WTC11 (cell line): ENCODE data around the gene CCNA2. TPM values are rescaled to one million over a fixed set of nuclear protein-coding genes. Genes with fewer than 3 reads are reported as not detected.
A peak's percentile ranks its signal among the peaks of the same experiment; 100 is the strongest.

Experiments used
- ATAC-seq: fragments of 200-7000 bp; cut with Tn5 transposase; 2 replicates; pipeline ENCODE4 v1.10.0; 2021; ENCODE audit warnings: mild to moderate bottlenecking, moderate library complexity
- CTCF ChIA-PET: fragments of 300-600 bp; sonication (Branson Sonifier 250); formaldehyde crosslinking; loops from one replicate; lab custom pipeline; 2021; ENCODE audit warnings: antibody characterized with exemption; lab: Charles Lee
- POLR2A ChIA-PET: fragments of 350-600 bp; sonication (Branson Sonifier 250); formaldehyde crosslinking; loops from one replicate; lab custom pipeline; 2021; ENCODE audit warnings: antibody characterized with exemption; lab: Charles Lee
- DNase-seq: peaks from one replicate; pipeline ENCODE4 v3.0.0; 2021; ENCODE audit warnings: low spot score
- H3K27ac Mint-ChIP-seq: 2 replicates; pipeline ENCODE4 v1.8.0; 2021; ENCODE audit warnings: mixed read lengths
- H3K27me3 Mint-ChIP-seq: 2 replicates; pipeline ENCODE4 v1.8.0; 2021; ENCODE audit warnings: low read depth, mild to moderate bottlenecking, moderate library complexity, mixed read lengths
- H3K36me3 Mint-ChIP-seq: 2 replicates; pipeline ENCODE4 v1.8.0; 2021; ENCODE audit warnings: mixed read lengths
- H3K4me1 Mint-ChIP-seq: 2 replicates; pipeline ENCODE4 v1.8.0; 2022; ENCODE audit warnings: mixed read lengths
- H3K4me3 Mint-ChIP-seq: 2 replicates; pipeline ENCODE4 v1.8.0; 2021; ENCODE audit warnings: mild to moderate bottlenecking, moderate library complexity, mixed read lengths
- H3K9me3 Mint-ChIP-seq: 2 replicates; pipeline ENCODE4 v1.8.0; 2021; ENCODE audit warnings: mixed read lengths
- ARID4B ChIP-seq: sonication (generic); formaldehyde crosslinking; IDR thresholded peaks from 2 replicates; pipeline ENCODE4 v1.8.0; 2023; ENCODE audit warnings: missing genetic modification reagents, mild to moderate bottlenecking, borderline replicate concordance
- ATF1 ChIP-seq: sonication (generic); formaldehyde crosslinking; IDR thresholded peaks from 2 replicates; pipeline ENCODE4 v1.8.1; 2023; ENCODE audit warnings: mild to moderate bottlenecking, moderate library complexity, missing genetic modification reagents
- ATF2 ChIP-seq: sonication (generic); formaldehyde crosslinking; IDR thresholded peaks from 2 replicates; pipeline ENCODE4 v1.8.1; 2022; ENCODE audit warnings: low read depth, missing genetic modification reagents, borderline replicate concordance
- ATF3 ChIP-seq: sonication (generic); formaldehyde crosslinking; conservative IDR thresholded peaks from 2 replicates; pipeline ENCODE4 v1.8.1; 2022; ENCODE audit warnings: mild to moderate bottlenecking, missing genetic modification reagents
- FOXP1 ChIP-seq: sonication (generic); formaldehyde crosslinking; IDR thresholded peaks from 2 replicates; pipeline ENCODE4 v1.8.0; 2022; ENCODE audit warnings: missing genetic modification reagents, mild to moderate bottlenecking, moderate library complexity, borderline replicate concordance
- GRHL2 ChIP-seq: fragments of 250-450 bp; sonication (Bioruptor Pico); IDR thresholded peaks from 2 replicates; pipeline ENCODE4 v1.8.0; 2022; ENCODE audit warnings: mild to moderate bottlenecking, moderate library complexity; ENCODE audit not compliant: insufficient replicate concordance, severe bottlenecking
- HMGXB4 ChIP-seq: sonication (generic); formaldehyde crosslinking; IDR thresholded peaks from 2 replicates; pipeline ENCODE4 v1.8.1; 2023; ENCODE audit warnings: mild to moderate bottlenecking, moderate library complexity, missing genetic modification reagents
- IRF2 ChIP-seq: sonication (generic); formaldehyde crosslinking; IDR thresholded peaks from 2 replicates; pipeline ENCODE4 v1.8.0; 2022; ENCODE audit warnings: low read depth, missing genetic modification reagents, borderline replicate concordance
- KAT7 ChIP-seq: sonication (generic); formaldehyde crosslinking; IDR thresholded peaks from 2 replicates; pipeline ENCODE4 v1.8.1; 2023; ENCODE audit warnings: missing genetic modification reagents, mild to moderate bottlenecking, borderline replicate concordance
- MAX ChIP-seq: sonication (generic); formaldehyde crosslinking; IDR thresholded peaks from 2 replicates; pipeline ENCODE4 v1.8.0; 2022; ENCODE audit warnings: mild to moderate bottlenecking, missing genetic modification reagents
- MYBL2 ChIP-seq: sonication (generic); formaldehyde crosslinking; IDR thresholded peaks from 2 replicates; pipeline ENCODE4 v1.8.1; 2023; ENCODE audit warnings: mild to moderate bottlenecking, moderate library complexity, missing genetic modification reagents
- NR1H2 ChIP-seq: sonication (generic); formaldehyde crosslinking; IDR thresholded peaks from 2 replicates; pipeline ENCODE4 v1.9.0; 2021; ENCODE audit warnings: mild to moderate bottlenecking, moderate library complexity, missing genetic modification reagents
- PRRX2 ChIP-seq: fragments of 250-450 bp; sonication (Bioruptor Pico); IDR thresholded peaks from 2 replicates; pipeline ENCODE4 v1.8.0; 2021; ENCODE audit warnings: mild to moderate bottlenecking
- SOX15 ChIP-seq: fragments of 250-450 bp; sonication (Bioruptor Pico); IDR thresholded peaks from 2 replicates; pipeline ENCODE4 v1.9.0; 2021; ENCODE audit warnings: mild to moderate bottlenecking
- ZNF425 ChIP-seq: fragments of 250-450 bp; sonication (Bioruptor Pico); conservative IDR thresholded peaks from 2 replicates; pipeline ENCODE4 v1.9.0; 2021; ENCODE audit warnings: mild to moderate bottlenecking
- total RNA-seq: library from RNA; stranded (reverse); gene quantifications from 3 replicates; pipeline ENCODE4 v1.2.3, GENCODE V29; 2021

Gene CCNA2
- total RNA-seq, 1 experiment from 2014 or later, result 95.1 TPM

GRCh38 chr4:121818215-121818614 is 5.5 kb downstream of the CCNA2 start:
- Mint-ChIP-seq H3K36me3 (peaks cover 69% of the 10 kb centered on the region), H3K4me1 (peaks cover 9% of the 10 kb centered on the region), H3K27ac (peak overlapping the region; percentile 28), H3K27me3 (no peaks in the 10 kb centered on the region), H3K9me3 (no peaks in the 10 kb centered on the region), H3K4me3 (no peak overlapping the region)
- POLR2A ChIA-PET, result no interaction called here
- TF ChIP-seq ATF2 (CRISPR knock-in tag) (no peak), ARID4B (CRISPR knock-in tag) (no peak), GRHL2 (CRISPR knock-in tag) (no peak), NR1H2 (CRISPR knock-in tag) (no peak), ATF1 (CRISPR knock-in tag) (no peak), ZNF425 (CRISPR knock-in tag) (no peak), KAT7 (no peak), FOXP1 (CRISPR knock-in tag) (no peak), IRF2 (CRISPR knock-in tag) (no peak), MAX (no peak)
- ATAC-seq, result no peak
- CTCF ChIA-PET, result interaction anchor here (0.6 kb wide), 1 partner anchor 146 kb away, joined by 3 read pairs; no protein-coding TSS in a partner anchor
- DNase-seq, result no peak

- no peak for ATAC-seq
Observed at GRCh38 chr4:121817701-121818100, 6.0 kb downstream of the CCNA2 start.

More at GRCh38 chr4:121817701-121818100, 6.0 kb downstream of the CCNA2 start:
- no peak overlapping the region for H3K27ac Mint-ChIP-seq
- peaks cover 8% of the 10 kb centered on the region for H3K4me1 Mint-ChIP-seq
- H3K4me3 Mint-ChIP-seq, result no peak overlapping the region
- no peak for DNase-seq
- POLR2A ChIA-PET, result no interaction called here
- TF ChIP-seq ATF3 (CRISPR knock-in tag) (no peak), HMGXB4 (no peak), PRRX2 (no peak), MYBL2 (CRISPR knock-in tag) (no peak), SOX15 (CRISPR knock-in tag) (no peak)
- H3K27me3 Mint-ChIP-seq, result no peaks in the 10 kb centered on the region
- H3K36me3 Mint-ChIP-seq, result peaks cover 71% of the 10 kb centered on the region
- H3K9me3 Mint-ChIP-seq, result no peaks in the 10 kb centered on the region
- CTCF ChIA-PET, result interaction anchor here (0.6 kb wide), 1 partner anchor 146 kb away, joined by 3 read pairs; no protein-coding TSS in a partner anchor
